HG02759 (cell line): Measurements from ENCODE around the gene TP73.
"Not testable (repeated sequence)": the region's sequence is repeated elsewhere in the genome, so short reads cannot be mapped to it uniquely, and the experiment has no call there.

Experiments
- ATAC-seq: cut with Tn5 transposase; IDR thresholded peaks from one replicate; pipeline ENCODE4 v1.9.1; 2021; ENCODE audit warnings: mild to moderate bottlenecking, moderate library complexity; ENCODE audit not compliant: unreplicated experiment

The TP73 gene

GRCh38 chr1:3618531-3618880 is 33.8 kb upstream of the TP73 start:
- ATAC-seq = no peak

GRCh38 chr1:3618881-3619671 is 33.2 kb upstream of the TP73 start:
- ATAC-seq = peak; percentile 45

GRCh38 chr1:3620708-3621107 is 31.6 kb upstream of the TP73 start:
- no peak for ATAC-seq

GRCh38 chr1:3621151-3621671 is 31.1 kb upstream of the TP73 start:
- not testable (repeated sequence) for ATAC-seq

GRCh38 chr1:3622102-3622501 is 30.2 kb upstream of the TP73 start:
- ATAC-seq = not testable (repeated sequence)

GRCh38 chr1:3623441-3624199 is 28.7 kb upstream of the TP73 start:
- ATAC-seq = no peak

GRCh38 chr1:3624200-3625136 is 27.8 kb upstream of the TP73 start, which contains the start of gene TPRG1L:
TSS of gene TPRG1L (plus strand) at chr1:3625015. CDS start at chr1:3625073, 58 bp downstream.
- peak; percentile 94 for ATAC-seq

GRCh38 chr1:3625151-3625907 is 27.0 kb upstream of the TP73 start:
- ATAC-seq = peak; percentile 3

- ATAC-seq = no peak
Observed at GRCh38 chr1:3626025-3626424, 26.3 kb upstream of the TP73 start.

GRCh38 chr1:3627515-3628253 is 24.6 kb upstream of the TP73 start:
- ATAC-seq = no peak

GRCh38 chr1:3628445-3628844 is 23.9 kb upstream of the TP73 start:
- ATAC-seq = no peak

- ATAC-seq = no peak
Observed at GRCh38 chr1:3629561-3630160, 22.7 kb upstream of the TP73 start.

- no peak for ATAC-seq
Observed at GRCh38 chr1:3630161-3630611, 22.1 kb upstream of the TP73 start.

GRCh38 chr1:3630914-3631313 is 21.4 kb upstream of the TP73 start:
- ATAC-seq = no peak

- ATAC-seq = no peak
Observed at GRCh38 chr1:3631320-3632260, 20.7 kb upstream of the TP73 start.

GRCh38 chr1:3632298-3632697 is 20.0 kb upstream of the TP73 start:
- ATAC-seq = no peak

GRCh38 chr1:3632716-3633343 is 19.5 kb upstream of the TP73 start:
- ATAC-seq = no peak
